ENCODE measurements around the gene EXD3. TPM values are rescaled to one million over a fixed set of nuclear protein-coding genes. Genes with fewer than 3 reads are reported as not detected.
A peak's percentile ranks its signal among the peaks of the same experiment; 100 is the strongest.

The EXD3 gene
- total RNA-seq, 1 experiment from 2014 or later = 15.3 TPM

- Histone ChIP-seq H2BK12ac (ENCODE audit: insufficient read length, low read depth, low read length) (no peak overlapping the region), H2BK20ac (ENCODE audit: low read depth, low read length, poor library complexity, severe bottlenecking) (no peak overlapping the region), H3K23me2 (ENCODE audit: insufficient read length, low read depth, low read length, poor library complexity, severe bottlenecking) (peaks cover 9% of the 10 kb centered on the region), H3K79me2 (ENCODE audit: insufficient read depth, low read length) (no peaks in the 10 kb centered on the region), H3K18ac (ENCODE audit: insufficient read length, low read depth, low read length) (no peak overlapping the region), H4K20me1 (ENCODE audit: control insufficient read depth, insufficient read depth, insufficient read length) (peaks cover 3% of the 10 kb centered on the region), H4K91ac (ENCODE audit: insufficient read length, low read depth, low read length) (no peak overlapping the region), H3K27ac (ENCODE audit: insufficient read length, low read depth, low read length) (no peak overlapping the region), H3K56ac (ENCODE audit: insufficient read length, low read depth, low read length) (no peak overlapping the region), H4K5ac (ENCODE audit: insufficient read length, low read depth, low read length) (no peak overlapping the region), H3K14ac (ENCODE audit: insufficient read depth, low read length) (no peak overlapping the region), H2BK120ac (ENCODE audit: low read depth, low read length, poor library complexity, severe bottlenecking) (no peak overlapping the region), H2AK5ac (ENCODE audit: insufficient read length, low read length) (no peak overlapping the region), H4K8ac (replicated peaks; ENCODE audit: insufficient read length, low read depth, low read length) (no peak overlapping the region), H3T11ph (ENCODE audit: low read length) (no peak overlapping the region), H3K79me1 (ENCODE audit: insufficient read depth, low read depth, low read length, poor library complexity, severe bottlenecking) (no peaks in the 10 kb centered on the region), H2BK15ac (ENCODE audit: low read depth, low read length) (no peak overlapping the region), H3K9ac (ENCODE audit: extremely low read depth, insufficient read length, low read length) (no peak overlapping the region), H3K4me1 (ENCODE audit: insufficient read depth, low read length) (no peaks in the 10 kb centered on the region), H3K27me3 (ENCODE audit: insufficient read depth, low read length) (no peaks in the 10 kb centered on the region; the same call in 1 of the 2 replicates), H2AFZ (ENCODE audit: low read length) (no peak overlapping the region), H3K9me3 (ENCODE audit: control insufficient read depth, low read depth, low read length) (no peaks in the 10 kb centered on the region), H3K23ac (ENCODE audit: insufficient read length, low read depth, low read length) (no peak overlapping the region), H3K4me2 (ENCODE audit: insufficient read depth, insufficient read length, low read length) (no peak overlapping the region), H3K4ac (ENCODE audit: low read depth, low read length) (no peak overlapping the region), H2BK5ac (ENCODE audit: insufficient read length, low read length) (no peak overlapping the region)
- no peak for TF ChIP-seq CTCF (conservative IDR thresholded peaks at IDR 0.05)
- Mint-ChIP-seq H3K27me3 (ENCODE audit: low read depth) (peaks cover 19% of the 10 kb centered on the region), H3K27ac (no peak overlapping the region), H3K9me3 (no peaks in the 10 kb centered on the region), H3K4me3 (peak overlapping the region; percentile 36 to 42; a peak in 4 of 5 replicates), H3K4me1 (peaks cover 5 to 16% of the 10 kb centered on the region in 2 experiments; a peak in 3 of 4 replicates), H3K36me3 (ENCODE audit: insufficient read depth in 1 of 3, low read depth in 3 of 3) (peaks cover 0 to 18% (median 15%) of the 10 kb centered on the region in 3 experiments; a peak in 4 of 7 replicates)
- no peak for DNase-seq
- WGBS (ENCODE audit: extremely low coverage, insufficient read length, low lambda C conversion rate) = no CpG with 5 or more reads among the region's 44 CpGs
Observed at GRCh38 chr9:137457406-137458193, 34.6 kb upstream of the EXD3 start.
